GM19099 (cell line): ENCODE results near the gene PIK3R6.

Experiments
- POLR2A ChIP-seq: IDR thresholded peaks from 3 replicates; pipeline ENCODE4 v1.6.1; 2011; ENCODE audit warnings: low read depth; ENCODE audit not compliant: insufficient read length; ENCODE audit errors: extremely low read depth

The PIK3R6 gene

DNA sequence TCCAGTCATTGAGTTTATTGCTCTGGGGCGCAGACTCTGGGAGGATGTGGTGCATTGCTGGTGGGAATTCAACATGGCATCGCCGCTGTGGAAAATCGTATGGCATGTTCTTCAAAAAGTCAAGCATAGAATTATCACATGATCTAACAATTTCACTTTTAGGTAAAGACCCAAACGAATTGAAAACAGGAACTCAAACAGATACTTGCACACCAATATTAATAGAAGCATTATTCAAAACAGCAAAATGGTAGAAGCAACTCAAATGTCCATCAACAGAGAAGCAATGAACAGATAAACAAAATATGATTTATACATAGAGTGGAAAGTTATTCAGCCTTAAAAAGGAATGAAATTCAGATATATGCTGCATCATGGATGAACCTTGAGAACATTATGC lies 15.9 kb downstream of the PIK3R6 start:
- no peak for TF ChIP-seq POLR2A

DNA sequence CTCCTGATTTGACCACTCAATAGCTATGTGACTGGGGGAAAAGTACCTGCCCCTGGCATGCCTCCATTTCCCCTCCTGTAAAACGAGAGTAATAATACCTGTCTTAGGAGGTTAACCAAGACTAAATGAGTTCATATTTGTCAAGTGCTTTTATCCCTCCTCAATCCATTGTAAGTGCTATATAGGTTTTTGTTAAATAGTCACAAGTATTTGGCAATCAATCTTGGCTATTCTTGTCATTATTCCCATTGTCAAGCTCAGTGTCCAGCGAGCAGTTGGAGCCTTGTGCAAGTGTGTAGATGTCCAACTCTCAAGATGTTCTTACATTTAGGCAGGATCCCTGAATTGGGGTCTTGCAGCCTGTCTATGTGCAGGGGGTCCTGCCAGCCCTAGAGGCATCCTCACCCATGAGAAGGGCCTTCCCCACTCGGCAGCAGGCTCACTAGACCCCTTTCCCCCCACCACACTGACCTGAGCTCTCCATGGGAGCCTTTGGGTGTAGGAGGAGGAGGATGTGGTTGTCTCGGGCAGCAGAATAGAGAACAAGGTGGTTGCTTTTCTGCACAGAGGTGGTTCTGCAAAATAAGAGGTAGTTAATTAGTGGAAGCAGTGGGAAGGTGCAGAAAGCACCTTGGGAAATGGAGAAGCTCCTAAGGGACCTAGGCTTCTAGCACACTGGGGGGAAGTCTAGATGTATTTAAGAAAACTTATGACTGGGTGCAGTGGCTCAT lies 18.0 kb downstream of the PIK3R6 start:
- TF ChIP-seq POLR2A: no peak

DNA sequence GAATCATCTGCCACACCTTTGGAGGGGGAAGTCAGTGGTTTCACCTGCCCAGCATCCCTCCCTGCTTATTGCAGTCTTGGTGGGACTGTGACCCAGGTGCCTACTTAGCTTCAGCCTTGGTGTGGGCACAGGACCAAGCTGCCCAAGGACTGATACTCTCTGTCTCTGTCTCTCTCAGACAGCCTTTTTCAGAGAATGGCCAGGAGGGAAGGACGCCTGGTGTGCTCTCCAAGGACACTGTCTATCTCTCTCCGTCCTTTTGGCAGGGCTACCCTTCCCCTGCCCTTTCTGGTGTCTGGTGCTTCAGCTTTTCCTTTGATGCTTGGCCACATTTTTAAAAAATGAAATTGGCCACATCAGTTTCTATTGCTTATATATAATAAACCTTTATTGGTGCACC lies 19.6 kb downstream of the PIK3R6 start:
- TF ChIP-seq POLR2A: no peak

DNA sequence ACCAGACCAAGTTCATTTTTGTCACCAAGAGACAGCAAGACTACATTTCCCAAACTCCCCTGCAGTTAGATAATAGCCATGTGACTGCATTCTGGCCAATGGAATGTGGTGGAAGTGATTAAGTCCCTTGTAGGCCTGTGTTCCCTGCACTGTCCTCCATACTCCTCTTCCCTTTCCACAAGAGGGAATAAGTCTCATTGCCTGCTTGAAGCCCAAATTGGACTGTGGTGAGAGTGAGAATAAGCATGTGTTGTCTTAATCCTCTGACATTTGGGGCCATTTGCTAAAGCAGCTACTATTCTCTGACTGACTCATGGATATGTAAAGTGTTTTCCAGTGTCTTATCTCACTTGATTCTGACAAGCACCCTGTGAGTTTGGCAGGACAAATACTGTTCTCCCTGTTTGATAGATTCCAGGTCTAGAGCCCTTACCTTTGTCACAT lies 20.7 kb downstream of the PIK3R6 start:
- TF ChIP-seq POLR2A: no peak

DNA sequence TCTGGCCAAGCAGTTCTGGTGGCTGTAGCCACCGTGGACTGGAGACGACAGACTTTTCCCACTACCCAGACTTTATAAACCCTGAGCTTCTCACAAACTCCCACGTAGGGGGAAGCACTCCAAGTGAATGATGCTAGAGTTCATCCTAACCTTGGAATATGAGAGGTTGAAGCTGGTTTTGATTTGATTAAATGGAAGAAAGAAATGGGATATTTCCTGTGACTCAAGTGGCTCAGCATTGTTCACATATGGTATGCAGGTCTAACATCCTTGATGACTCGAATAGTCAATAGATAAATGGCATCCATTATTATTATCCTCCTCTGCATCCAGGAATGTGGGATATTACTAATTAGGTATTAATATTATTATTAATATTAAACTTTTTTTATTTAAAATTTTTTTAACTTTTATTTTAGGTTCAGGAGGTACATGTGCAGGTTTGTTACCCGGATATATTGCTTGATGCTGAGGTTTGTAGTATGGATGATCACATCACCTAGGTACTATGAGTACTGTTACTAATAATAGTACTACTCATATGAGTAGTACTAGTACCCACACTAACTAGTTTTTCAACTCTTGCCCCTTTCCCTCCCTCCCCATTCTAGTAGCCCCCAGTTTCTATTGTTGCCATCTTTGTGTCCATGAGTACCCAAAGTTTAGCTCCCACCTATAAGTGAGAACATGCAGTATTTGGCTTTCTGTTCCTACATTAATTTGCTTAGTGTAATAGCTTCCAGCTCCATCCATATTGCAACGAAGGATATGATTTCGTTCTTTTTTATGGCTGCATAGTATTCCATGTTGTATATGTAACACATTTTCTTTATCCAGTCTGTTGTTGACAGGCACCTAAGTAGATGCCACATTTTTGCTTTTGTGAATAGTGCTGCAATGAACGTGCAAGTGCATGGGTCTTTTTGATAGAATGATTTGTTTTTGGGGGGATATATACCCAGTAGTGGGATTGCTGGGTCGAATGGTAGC lies 22.9 kb downstream of the PIK3R6 start:
- TF ChIP-seq POLR2A: no peak

DNA sequence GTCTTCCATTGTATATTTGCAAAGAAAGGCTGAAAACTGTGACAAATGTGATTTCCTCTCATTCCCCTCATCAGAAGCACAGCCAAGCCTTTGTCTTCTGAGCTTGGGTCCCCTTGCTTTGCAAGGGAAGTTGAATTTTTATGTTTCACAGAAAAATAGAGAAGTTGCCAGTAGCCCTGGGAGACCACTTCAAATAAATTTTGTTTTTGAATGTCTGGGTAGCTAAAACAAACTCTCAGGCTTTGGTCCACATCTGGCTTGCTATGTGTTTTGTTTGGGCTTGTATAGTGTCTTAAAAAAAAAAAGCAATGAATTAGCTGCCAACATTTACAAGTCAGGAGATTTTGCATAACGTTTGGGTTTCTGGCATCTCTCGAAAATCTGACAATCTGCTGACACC lies 24.1 kb downstream of the PIK3R6 start:
- no peak for TF ChIP-seq POLR2A

DNA sequence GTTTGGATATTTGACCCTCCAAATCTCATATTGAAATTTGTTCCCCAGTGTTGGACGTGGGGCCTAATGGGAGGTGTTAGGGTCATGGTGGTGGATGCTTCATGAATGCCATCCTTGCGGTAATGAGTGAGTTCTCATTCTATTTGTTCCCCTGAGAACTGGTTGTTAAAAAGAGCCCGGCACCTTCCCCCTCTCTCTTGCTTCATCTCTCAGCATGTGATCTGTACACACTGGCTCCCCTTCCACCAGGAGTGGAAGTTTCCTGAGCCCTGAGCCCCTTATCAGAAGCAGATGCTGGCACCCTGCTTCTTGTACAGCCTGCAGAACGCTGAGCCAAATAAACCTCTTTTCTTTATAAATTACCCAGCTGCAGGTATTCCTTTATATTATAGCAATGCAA lies 25.6 kb downstream of the PIK3R6 start:
- TF ChIP-seq POLR2A: no peak

DNA sequence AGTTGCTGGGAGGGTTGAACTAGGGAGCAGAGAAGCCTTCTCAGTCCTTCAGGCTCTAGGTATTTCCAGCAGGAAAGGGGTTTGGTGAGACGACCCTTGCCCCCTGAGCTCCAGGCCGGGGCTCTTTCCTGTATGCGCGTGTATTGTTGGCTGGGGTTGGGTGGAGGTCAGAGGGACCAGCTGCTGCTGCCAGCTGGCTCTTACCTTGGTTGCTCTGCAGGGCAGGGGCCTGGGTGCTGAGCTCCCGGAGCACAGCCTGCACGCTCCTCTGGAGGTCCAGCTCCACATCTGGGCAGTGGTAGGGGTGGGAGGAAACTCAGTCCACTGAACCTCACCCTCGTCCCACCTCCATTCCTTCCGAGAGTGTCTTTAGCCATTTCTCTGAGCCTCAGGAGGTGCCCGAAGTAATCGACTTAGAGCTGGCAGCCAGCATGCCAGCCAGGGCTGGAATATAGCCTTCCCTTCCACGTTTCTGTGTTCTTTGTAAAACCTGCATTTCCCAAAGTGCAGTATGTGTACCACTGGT lies 28.0 kb downstream of the PIK3R6 start:
- TF ChIP-seq POLR2A: no peak

DNA sequence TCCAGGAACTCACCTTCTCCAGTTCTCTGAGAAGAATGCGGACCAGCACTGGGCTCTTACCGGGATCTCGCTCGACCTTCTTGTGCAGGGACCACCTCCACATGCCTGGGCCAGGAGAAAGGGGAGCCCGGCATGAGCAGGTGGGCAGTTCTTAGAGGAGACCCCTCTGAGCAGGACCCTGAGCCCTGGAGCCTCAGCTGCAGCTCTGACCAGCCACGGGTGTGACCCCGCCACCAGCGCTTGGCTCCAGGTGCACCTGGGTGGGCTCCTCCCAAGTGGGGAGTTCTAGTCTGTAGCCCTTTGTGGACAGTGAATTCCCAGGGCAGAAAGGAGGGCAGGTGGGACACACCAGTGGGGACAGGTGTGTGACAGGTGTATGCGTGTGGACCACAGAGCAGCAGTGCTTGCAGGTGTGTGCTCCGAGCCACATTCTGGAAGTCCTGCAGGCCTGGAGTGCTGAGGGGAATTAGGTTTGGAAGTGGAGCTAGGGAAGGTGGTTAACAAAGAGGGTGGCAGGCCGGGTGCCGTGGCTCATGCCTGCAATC lies 28.9 kb downstream of the PIK3R6 start:
- TF ChIP-seq POLR2A: no peak

DNA sequence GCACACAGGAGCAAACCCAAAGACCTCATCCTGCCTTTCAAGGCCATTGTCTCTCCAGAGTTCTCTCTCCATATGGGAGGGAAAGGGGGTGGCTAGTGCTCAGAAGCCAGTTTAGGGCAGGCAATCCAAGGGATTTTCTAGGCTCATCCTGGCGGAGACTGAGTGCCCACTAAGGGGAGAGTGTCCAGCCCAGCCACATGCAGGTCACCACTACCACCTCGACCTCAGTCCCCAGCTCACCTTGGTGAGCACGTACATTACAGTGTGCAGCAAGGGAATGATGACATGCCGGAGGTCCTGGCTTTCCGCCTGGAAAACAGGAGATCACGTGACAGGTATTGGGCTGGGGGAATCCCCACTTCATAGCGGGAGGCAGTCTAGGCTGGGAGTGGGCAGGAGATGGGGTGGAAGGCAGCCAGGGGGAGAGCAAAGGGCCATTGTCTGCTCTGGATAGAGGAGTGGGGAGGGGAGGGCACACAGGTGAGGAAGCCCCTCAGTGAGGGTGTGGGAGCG lies 29.9 kb downstream of the PIK3R6 start:
- TF ChIP-seq POLR2A: no peak

DNA sequence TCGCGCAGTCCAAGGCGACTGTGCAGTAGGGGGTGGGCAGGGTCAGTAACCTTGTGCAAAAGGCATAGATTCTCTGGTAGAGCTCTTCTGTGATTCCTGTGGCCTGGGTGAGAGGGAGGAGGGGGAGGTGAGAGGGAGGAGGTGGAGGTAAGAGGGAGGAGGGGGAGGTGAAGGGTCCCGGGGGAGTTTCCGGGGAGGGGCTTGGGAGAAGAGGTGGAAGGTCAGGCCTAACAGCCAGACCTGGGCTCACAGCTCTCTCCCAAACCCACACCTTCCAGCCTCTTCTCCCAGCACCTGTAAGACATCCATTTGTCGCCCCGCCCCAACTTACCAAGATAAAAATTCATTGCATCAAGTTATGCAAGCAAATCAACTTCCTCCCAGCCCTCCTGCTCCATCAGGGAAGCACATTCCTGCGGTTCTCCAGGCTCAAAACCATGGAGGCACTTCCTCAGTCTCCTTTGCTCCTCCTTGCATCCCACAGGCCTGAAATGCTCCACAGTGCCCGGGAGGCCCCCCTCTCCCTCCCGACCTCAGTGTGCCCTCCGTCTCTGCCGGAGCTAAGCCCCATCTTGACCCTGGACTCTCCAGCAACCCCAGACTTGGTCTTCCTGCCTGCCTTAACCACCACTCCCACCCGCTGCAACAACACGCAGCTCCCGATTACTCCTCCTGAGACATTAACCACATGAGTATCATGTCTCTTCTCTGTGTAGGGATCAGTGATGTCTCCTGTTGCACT lies 30.5 kb downstream of the PIK3R6 start:
- peak; percentile 9 for TF ChIP-seq POLR2A

DNA sequence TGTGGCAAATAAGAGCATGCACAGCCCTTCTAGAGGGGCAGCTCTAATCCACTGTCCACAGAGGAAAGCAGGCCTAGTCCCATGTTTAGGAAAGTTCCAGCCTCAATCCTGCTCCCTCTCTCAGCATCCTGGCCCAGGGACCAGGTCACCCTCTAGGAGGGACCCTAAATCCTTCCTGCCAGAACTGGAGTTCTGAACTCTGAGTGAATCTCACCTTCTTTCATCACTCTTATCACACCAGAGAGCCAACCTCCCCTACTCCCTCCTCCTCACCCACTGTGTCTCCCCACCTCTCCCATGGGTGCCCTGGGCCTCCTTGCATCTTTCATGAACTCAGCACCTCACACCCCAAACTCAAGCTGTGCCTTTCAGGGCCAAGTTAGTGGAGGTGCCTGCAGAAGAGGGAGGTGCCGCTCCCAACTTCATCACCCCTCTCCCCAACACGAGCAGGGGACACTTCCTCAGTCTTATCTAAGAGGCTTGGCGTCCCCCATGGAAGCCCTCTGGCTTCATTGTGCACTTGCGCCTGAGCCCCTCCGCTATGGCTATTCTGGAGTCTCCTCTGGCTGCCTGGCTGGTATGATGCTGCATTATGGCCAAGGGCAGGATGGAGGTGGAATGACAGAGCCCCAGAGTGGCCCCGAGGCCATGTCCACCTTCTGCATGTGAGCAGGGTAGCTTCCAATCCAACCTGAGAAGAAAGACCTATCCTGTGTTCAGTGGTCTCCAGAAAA lies 31.7 kb downstream of the PIK3R6 start:
- TF ChIP-seq POLR2A: no peak

DNA sequence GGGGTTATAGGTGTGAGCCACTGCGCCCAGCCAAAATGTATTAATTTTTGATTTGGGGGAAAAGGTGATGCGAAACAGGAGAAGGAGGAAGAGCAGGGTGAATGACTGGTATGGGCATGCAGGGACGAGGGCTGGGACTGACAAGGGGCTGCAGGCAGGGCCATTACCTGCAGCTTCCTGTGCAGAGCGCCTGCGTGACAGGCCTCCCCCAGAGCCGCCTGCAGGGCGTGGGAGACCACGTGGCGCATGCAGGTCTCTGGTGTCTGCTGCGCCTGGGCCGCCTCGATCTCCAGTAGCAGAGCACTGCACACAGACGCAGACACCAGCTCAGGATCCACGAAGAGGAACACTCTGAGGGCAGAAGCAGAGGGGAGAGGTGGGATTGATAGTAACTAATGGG lies 32.4 kb downstream of the PIK3R6 start:
- no peak for TF ChIP-seq POLR2A
